Left ventricle myocardium inferior (tissue), 1 donor: ENCODE data around the gene ITGBL1. TPM values are rescaled to one million over a fixed set of nuclear protein-coding genes. Genes with fewer than 3 reads are reported as not detected.

Experiments
- DNase-seq: peaks from one replicate; pipeline ENCODE4 v3.0.0-alpha.2; 2020
- H3K27ac ChIP-seq: fragments of 200-600 bp; replicated peaks from 2 replicates; pipeline ENCODE4 v1.8.0; 2021
- H3K27me3 ChIP-seq: fragments of 200-600 bp; 2 replicates; pipeline ENCODE4 v1.8.0; 2021; ENCODE audit warnings: low read depth
- H3K36me3 ChIP-seq: fragments of 200-600 bp; 2 replicates; pipeline ENCODE4 v1.8.0; 2021
- H3K4me1 ChIP-seq: fragments of 200-600 bp; 2 replicates; pipeline ENCODE4 v1.8.0; 2021
- H3K4me3 ChIP-seq: fragments of 200-600 bp; 2 replicates; pipeline ENCODE4 v1.8.0; 2021; ENCODE audit warnings: mild to moderate bottlenecking, moderate library complexity
- H3K9me3 ChIP-seq: fragments of 200-600 bp; replicated peaks from 2 replicates; pipeline ENCODE4 v1.8.0; 2021
- intact Hi-C: fragments of 100-400 bp; cut with micrococcal nuclease; formaldehyde crosslinking; loops from one replicate; pipeline ENCODE4 v1.11.0; 2022
- total RNA-seq: library from RNA; stranded (reverse); fragmentation: NEBNext Ultra II Directional; extraction: Animal tissue kit (Norgen Biotek cat#: 25700); gene quantifications from one replicate; pipeline ENCODE4 v1.2.1, GENCODE V29; 2021
- TF ChIP-seq, protein P1 (sequence below): fragments of 200-600 bp; IDR thresholded peaks from 2 replicates; pipeline ENCODE4 v1.8.0; 2021; ENCODE audit warnings: antibody characterized with exemption, mild to moderate bottlenecking, borderline replicate concordance
- donor health status: DM: no; HTN: yes; CAD: no; lungs with severe emphysema.

ITGBL1 gene
- total RNA-seq, 1 donor from 2014 or later: 2.2 TPM

DNA sequence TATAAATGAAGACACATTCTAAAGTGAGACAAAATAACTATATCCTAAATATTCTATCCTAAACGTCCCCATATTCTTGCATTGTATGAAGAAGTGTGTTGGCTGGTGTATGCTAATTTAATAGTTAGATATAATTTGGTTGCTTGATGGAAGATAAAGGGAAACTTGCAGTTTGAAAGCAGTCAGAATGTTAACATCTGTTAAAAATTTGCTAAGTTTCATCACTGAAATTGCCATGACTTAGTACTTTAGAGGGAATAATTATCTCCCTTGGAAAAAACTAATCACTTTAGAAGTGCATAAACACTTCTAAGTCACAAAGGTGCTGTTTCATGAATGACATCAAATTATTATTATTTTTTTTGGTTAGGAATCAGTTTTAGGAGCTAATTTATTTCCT lies 61.6 kb downstream of the ITGBL1 start:
- intact Hi-C loops: loop anchor here (2.0 kb wide), 1 partner anchor 243 kb away; no protein-coding TSS in a partner anchor
- no peaks in the 10 kb centered on the region for H3K27me3 ChIP-seq
- no peak overlapping the region for H3K4me3 ChIP-seq
- H3K4me1 ChIP-seq: no peaks in the 10 kb centered on the region
- H3K36me3 ChIP-seq: no peaks in the 10 kb centered on the region
- TF ChIP-seq, protein P1, sequence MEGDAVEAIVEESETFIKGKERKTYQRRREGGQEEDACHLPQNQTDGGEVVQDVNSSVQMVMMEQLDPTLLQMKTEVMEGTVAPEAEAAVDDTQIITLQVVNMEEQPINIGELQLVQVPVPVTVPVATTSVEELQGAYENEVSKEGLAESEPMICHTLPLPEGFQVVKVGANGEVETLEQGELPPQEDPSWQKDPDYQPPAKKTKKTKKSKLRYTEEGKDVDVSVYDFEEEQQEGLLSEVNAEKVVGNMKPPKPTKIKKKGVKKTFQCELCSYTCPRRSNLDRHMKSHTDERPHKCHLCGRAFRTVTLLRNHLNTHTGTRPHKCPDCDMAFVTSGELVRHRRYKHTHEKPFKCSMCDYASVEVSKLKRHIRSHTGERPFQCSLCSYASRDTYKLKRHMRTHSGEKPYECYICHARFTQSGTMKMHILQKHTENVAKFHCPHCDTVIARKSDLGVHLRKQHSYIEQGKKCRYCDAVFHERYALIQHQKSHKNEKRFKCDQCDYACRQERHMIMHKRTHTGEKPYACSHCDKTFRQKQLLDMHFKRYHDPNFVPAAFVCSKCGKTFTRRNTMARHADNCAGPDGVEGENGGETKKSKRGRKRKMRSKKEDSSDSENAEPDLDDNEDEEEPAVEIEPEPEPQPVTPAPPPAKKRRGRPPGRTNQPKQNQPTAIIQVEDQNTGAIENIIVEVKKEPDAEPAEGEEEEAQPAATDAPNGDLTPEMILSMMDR: no peak
- H3K9me3 ChIP-seq: peaks cover 9% of the 10 kb centered on the region
- DNase-seq: no peak
- H3K27ac ChIP-seq: no peak overlapping the region

DNA sequence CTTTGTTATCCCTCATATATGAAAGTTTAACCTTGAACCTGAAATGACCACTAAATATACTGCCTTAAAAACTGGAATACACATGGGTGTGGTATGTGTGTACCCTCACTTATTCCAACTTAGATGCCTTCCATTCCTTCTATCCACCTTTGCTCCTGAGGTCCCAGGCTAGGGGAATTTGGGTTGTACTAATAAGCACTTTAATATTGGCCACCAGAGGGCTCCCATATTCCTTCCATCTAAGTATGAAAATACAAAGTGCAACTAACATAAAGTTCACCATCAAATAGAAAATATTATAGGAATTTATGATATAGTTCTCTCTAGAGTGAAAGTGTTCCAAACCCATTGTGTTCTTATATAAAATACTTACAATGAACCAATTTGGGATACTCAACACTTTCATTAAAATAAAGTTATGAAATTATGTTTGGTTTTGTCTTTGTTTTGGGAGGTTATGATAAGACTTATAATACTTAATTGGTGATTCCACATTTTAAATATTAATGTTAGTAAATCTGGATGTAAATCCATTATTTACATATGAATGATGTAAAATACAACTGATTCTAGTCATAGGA lies 62.3 kb downstream of the ITGBL1 start:
- intact Hi-C loops: loop anchor here (2.0 kb wide), 1 partner anchor 242 kb away; no protein-coding TSS in a partner anchor
- no peak for DNase-seq
- H3K36me3 ChIP-seq: no peaks in the 10 kb centered on the region

DNA sequence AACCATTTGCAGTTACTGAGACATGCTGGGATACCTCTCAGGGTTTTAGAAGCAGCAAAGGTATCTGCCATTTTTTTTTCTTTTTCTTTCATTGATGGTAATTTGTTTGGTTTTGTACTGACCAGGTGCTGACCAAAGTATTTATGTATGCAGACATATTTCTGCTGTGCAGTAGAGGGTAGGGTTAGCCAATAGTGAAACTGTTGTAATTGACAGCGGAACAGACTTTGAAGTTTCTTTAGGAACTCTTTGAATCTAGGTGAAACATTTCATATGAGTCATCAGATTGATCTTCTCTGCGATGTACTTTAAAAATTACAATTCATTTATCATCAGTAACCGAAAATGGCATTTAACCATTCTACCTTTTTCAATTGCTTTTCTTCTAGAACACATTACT lies 63.0 kb downstream of the ITGBL1 start:
- intact Hi-C loops: loop anchor here (2.0 kb wide), 1 partner anchor 241 kb away; no protein-coding TSS in a partner anchor
- TF ChIP-seq, protein P1: no peak

More for the DNA sequence above, 62.3 kb downstream of the ITGBL1 start:
- H3K9me3 ChIP-seq: peaks cover 9% of the 10 kb centered on the region
- H3K27me3 ChIP-seq: no peaks in the 10 kb centered on the region
- no peak overlapping the region for H3K4me3 ChIP-seq
- no peaks in the 10 kb centered on the region for H3K4me1 ChIP-seq
- TF ChIP-seq, protein P1: peak; percentile 78
- no peak overlapping the region for H3K27ac ChIP-seq

DNA sequence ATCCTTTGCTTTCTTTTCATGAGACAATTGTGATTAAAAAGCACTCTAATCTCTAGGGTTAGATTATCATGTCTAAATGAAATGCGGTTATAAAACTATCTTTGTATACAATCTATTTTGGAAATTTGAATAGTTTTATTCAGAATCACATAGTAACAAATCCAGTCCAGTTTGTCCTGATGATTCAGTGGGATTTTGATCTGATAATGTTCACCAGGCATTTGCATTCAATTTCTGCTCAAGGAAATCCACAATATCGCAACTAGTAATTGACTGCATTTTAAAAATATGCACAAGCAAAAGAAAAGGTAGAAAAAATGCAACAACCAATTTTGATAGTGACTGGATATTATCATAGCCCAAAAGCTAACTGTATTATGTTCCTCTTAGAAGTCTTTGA lies 63.8 kb downstream of the ITGBL1 start:
- no peak overlapping the region for H3K4me3 ChIP-seq
- TF ChIP-seq, protein P1: no peak
- no peaks in the 10 kb centered on the region for H3K27me3 ChIP-seq
- no peaks in the 10 kb centered on the region for H3K4me1 ChIP-seq
- no peaks in the 10 kb centered on the region for H3K36me3 ChIP-seq
- H3K27ac ChIP-seq: no peak overlapping the region
- no peaks in the 10 kb centered on the region for H3K9me3 ChIP-seq
- DNase-seq: no peak
- intact Hi-C loops: no loop called here

More for the DNA sequence above, 63.0 kb downstream of the ITGBL1 start:
- Histone ChIP-seq H3K9me3 (peaks cover 4% of the 10 kb centered on the region), H3K27ac (no peak overlapping the region), H3K4me1 (no peaks in the 10 kb centered on the region), H3K27me3 (no peaks in the 10 kb centered on the region), H3K36me3 (no peaks in the 10 kb centered on the region), H3K4me3 (no peak overlapping the region)
- DNase-seq: no peak

DNA sequence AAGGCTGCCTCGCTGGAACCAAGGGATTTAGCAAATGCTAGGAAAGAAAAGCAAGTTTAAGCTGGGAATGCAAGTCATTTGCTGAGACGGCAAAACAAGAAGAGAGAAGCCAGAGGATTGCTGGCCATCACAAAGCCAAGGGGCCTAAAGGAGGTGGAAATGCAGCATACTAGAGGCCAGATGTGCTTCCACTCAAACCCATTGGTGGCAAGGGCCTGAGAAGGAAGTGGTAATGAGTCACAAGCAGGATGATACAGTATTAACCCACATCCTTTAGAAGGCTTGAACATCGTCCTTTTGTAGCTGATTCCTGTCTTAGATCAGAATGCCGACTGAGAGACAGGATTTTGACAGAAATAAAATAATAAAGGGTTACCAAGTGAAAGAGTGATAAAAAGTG lies 68.2 kb downstream of the ITGBL1 start:
- no peak overlapping the region for H3K4me3 ChIP-seq
- TF ChIP-seq, protein P1: no peak
- no peak for DNase-seq
- H3K9me3 ChIP-seq: no peaks in the 10 kb centered on the region
- H3K36me3 ChIP-seq: no peaks in the 10 kb centered on the region
- H3K4me1 ChIP-seq: peaks cover 6% of the 10 kb centered on the region
- H3K27ac ChIP-seq: no peak overlapping the region
- H3K27me3 ChIP-seq: no peaks in the 10 kb centered on the region
- intact Hi-C loops: no loop called here
